Lower leg skin (tissue), 3 donors: Measurements from ENCODE around the gene AJAP1.

ENCODE experiments used
- POLR2A ChIP-seq, 2 donors: fragments of 450-650 bp; IDR thresholded peaks; one replicate each; pipeline ENCODE4 v1.6.1; 2016 to 2017; ENCODE audit warnings: antibody characterized with exemption in 2 of 2, mild to moderate bottlenecking in 1 of 2, moderate library complexity in 1 of 2
- TF ChIP-seq, protein P1 (sequence below), 3 donors: fragments of 450-650 bp; IDR thresholded peaks; one replicate each; pipeline ENCODE4 v1.5.1; 2016; ENCODE audit warnings: antibody characterized with exemption in 3 of 3, mild to moderate bottlenecking in 3 of 3, moderate library complexity in 2 of 3

- TF ChIP-seq, protein P1, sequence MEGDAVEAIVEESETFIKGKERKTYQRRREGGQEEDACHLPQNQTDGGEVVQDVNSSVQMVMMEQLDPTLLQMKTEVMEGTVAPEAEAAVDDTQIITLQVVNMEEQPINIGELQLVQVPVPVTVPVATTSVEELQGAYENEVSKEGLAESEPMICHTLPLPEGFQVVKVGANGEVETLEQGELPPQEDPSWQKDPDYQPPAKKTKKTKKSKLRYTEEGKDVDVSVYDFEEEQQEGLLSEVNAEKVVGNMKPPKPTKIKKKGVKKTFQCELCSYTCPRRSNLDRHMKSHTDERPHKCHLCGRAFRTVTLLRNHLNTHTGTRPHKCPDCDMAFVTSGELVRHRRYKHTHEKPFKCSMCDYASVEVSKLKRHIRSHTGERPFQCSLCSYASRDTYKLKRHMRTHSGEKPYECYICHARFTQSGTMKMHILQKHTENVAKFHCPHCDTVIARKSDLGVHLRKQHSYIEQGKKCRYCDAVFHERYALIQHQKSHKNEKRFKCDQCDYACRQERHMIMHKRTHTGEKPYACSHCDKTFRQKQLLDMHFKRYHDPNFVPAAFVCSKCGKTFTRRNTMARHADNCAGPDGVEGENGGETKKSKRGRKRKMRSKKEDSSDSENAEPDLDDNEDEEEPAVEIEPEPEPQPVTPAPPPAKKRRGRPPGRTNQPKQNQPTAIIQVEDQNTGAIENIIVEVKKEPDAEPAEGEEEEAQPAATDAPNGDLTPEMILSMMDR (IDR thresholded peaks at IDR 0.05), result no peak
- no peak for TF ChIP-seq POLR2A (IDR thresholded peaks at IDR 0.05)
Measured at GRCh38 chr1:4728319-4729089, 74.1 kb downstream of the AJAP1 start.
